ENCODE data around the gene NXNL2.

- no peak for TF ChIP-seq GLIS3 (CRISPR knock-in tag; IDR thresholded peaks at IDR 0.05)
- TF ChIP-seq, protein P1, sequence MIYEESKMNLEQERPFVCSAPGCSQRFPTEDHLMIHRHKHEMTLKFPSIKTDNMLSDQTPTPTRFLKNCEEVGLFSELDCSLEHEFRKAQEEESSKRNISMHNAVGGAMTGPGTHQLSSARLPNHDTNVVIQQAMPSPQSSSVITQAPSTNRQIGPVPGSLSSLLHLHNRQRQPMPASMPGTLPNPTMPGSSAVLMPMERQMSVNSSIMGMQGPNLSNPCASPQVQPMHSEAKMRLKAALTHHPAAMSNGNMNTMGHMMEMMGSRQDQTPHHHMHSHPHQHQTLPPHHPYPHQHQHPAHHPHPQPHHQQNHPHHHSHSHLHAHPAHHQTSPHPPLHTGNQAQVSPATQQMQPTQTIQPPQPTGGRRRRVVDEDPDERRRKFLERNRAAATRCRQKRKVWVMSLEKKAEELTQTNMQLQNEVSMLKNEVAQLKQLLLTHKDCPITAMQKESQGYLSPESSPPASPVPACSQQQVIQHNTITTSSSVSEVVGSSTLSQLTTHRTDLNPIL (CRISPR knock-in tag; IDR thresholded peaks at IDR 0.05; ENCODE audit: low read depth): no peak
- no peak for TF ChIP-seq ZNF565 (CRISPR knock-in tag; conservative IDR thresholded peaks at IDR 0.05; ENCODE audit: low read depth)
- no peak for TF ChIP-seq PATZ1 (CRISPR knock-in tag; IDR thresholded peaks at IDR 0.05; ENCODE audit: borderline replicate concordance)
- no peak for TF ChIP-seq ISL1 (CRISPR knock-in tag; IDR thresholded peaks at IDR 0.05)
- TF ChIP-seq CSDC2 (CRISPR knock-in tag; IDR thresholded peaks at IDR 0.05): no peak
Measured at GRCh38 chr9:88528080-88528790, 6.7 kb upstream of the NXNL2 start.
